HG02852 (cell line): ENCODE measurements around the gene DOCK11.
"Not testable (repeated sequence)": the region's sequence is repeated elsewhere in the genome, so short reads cannot be mapped to it uniquely, and the experiment has no call there.

ENCODE experiments used
- ATAC-seq: cut with Tn5 transposase; IDR thresholded peaks from one replicate; pipeline ENCODE4 v1.9.1; 2021; ENCODE audit warnings: mild to moderate bottlenecking, moderate library complexity; ENCODE audit not compliant: unreplicated experiment

Gene DOCK11

DNA sequence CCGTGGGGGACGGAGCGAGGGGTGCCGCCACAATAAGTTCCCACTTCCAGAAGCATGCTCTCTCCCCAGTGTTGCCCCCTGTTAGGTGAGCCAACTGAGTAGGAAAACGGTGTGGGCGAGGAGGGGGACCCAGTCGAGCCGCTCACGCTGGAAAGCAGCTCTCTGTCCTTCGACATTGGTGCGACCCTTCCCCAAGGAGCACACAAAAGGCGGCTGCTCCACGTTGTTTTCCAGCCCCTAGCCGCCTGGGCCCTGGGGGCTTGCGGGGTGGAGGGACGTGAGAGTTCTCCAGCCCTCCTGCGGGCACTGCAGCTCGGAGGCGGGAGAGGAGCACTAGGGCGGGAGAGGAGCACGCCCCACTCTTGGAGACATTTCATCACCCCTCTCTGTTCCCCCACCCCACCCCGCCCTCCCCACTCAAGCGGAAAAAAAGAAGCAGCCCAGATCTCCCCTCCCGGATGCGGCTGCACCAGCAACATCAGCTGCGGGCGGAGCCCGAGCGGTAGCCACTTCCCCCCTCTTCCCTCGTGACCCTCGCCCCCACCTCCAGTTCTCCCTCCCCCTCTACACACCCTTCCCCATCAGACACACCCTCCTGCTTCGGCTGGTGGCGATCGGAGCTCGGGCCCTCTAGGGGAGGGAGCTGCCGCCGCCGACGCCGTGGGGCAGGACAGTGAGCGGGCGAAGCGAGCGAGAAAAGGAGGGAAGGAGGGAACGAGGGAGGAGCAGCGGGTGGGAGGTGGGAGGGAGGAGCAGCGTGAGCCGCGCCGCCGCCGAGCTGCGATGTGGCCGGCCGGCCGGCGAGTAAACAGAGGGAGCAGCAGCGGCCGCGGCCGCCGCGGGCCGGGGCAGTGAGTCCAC is at the start of gene DOCK11:
TSS of gene DOCK11 (plus strand) at position 755 of the 861 bp plus-strand sequence. CDS start 157 bp downstream, outside the sequence.
- ATAC-seq, result peak; percentile 63

DNA sequence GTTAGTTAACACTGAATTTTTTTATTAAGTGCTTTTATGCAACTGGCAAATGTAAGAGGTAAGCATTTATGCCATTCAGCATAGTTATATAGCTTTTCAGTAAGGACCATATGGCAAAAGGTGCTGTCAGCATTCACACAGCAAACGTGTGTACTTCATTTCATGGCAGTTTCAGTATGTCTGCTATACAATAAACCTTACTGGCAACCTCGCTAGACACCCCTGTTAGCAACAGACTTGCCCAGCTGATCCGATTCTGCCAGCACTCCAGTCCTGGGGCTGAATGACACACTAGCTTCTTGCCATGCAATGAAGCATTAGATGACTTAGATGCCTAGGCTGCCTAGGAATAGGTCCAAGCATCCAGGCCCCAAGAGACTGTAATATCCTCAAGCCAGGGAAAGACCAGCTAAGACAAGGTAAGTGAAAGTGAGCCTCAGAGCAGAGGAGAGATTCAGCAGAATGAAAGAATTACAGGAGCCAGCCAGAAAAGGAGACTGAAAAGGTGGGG is 47.3 kb upstream of the DOCK11 start:
- ATAC-seq, result no peak

DNA sequence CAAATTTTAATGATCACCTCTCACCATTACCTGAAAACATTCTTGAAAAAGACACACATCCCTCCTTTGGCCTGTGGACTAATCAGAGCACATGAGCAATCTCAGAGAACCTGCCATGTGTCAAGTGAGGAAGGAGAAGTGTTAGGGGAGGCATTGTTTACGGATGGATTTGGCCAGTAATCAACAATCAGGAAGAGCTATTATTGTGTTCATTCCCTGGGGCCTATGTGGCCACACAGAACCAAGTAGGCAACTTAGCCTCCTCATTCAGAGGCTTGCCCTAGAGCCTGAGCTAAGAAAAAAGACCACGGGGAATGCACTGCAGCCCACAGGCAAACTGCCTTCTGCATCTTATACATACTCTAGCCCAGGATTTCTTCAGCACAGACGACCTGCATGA is 40.6 kb upstream of the DOCK11 start:
- no peak for ATAC-seq

DNA sequence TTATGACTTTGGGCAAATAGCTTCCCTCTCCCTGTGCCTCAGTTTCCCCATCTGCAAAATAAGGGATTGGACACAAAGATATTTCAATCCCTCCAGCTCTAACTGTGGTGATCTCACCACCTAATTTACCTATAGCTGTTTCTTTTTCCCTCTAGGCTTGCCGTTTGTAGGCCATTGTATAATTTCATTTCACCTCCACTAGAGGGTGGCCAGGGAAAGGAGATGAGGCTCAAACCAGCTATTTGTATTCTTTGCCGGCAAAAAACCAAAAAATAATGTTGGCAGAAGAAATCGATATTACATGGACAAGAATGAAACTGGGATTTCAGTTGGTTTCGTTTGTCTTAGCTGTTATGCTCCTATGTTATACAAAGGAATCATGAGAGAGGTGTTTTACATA is 36.1 kb upstream of the DOCK11 start:
- ATAC-seq, result no peak

DNA sequence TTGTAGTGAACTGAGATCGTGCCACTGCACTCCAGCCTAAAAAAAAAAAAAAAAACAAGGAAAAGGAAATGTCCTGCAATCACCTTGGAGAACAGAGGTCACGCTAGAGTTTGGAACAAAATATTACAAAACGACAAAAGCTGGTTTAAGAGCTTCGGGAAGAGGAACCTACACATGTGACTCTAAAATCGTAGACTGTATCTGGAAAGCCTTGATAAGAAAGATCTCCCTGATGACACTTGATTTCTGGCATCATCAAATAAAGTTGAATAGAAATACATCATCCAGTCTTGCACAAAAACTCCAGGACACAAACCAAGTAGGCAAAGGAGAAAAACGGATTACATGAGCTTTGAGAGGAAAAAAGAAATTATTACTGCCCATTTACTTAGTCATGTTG is 31.1 kb upstream of the DOCK11 start:
- no peak for ATAC-seq

DNA sequence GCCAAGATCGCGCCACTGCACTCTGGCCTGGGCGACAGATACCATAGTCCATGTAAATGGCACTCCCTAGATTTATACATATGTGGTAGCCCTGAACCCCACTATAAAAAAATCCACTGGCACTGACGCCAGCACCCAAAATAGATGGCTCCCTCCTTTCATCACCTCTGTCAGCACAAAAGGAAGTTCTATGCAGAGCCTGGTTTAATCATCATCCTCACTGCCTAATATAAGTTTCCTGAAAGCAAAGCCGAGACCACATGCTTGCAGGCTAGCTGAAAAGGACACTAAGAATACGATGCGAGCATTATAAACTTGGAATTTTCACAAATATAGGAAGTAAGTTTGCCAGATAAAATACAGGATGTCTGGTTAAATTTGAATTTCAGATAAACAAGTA is 27.5 kb upstream of the DOCK11 start:
- no peak for ATAC-seq

DNA sequence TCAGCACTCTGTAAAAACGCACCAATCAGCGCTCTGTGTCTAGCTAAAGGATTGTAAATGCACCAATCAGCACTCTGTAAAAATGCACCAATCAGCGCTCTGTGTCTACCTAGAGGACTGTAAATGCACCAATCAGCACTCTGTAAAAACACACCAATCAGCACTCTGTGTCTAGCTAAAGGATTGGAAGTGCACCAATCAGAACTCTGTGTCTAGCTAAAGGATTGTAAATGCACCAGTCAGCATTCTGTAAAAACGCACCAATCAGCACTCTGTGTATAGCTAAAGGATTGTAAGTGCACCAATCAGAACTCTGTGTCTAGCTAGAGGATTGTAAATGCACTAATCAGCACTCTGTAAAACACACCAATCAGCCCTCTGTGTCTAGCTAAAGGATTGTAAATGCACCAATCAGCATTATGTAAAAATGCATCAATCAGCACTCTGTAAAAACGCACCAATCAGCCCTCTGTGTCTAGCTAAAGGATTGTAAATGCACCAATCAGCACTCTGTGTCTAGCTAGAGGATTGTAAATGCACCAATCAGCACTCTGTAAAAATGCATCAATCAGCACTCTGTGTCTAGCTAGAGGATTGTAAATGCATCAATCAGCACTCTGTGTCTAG is 24.8 kb upstream of the DOCK11 start:
- ATAC-seq, result not testable (repeated sequence)

DNA sequence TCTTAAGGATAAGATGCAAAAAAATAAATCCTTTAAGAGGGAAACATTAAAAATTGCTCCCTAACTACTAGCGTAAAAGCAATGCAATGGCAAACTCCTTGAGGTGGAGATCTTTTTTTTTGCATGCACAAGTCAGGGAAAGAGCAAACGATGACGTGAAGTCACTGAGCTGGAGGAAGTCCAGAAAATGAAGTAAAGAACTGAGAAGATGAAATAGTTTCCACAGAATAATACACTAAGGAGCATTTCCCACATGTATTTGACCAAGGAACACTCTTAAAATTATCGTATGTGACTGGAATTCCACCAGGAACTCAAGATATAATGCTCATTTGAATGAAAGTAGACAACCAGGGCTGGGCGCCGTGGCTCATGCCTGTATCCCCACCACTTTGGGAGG is 21.0 kb upstream of the DOCK11 start:
- no peak for ATAC-seq

DNA sequence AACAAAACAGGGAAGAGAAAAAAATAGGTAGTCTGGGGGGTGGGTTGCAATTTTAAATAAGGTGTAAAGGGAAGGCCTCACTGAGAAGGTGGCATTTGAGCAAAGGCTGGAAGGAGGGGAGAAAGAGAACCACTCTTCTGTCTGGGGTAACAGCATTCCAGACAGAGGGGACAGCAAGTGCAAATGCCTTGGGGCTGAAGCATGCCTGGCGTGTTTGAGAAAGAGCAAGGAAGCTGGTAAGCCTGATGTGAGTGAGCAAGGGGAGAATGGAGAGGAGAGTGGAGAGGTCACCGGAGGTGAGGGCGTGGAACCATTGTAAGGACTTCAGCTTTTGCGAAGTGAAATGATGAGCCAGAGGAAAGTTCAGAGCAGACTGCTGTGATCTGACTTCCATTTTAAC is 19.7 kb upstream of the DOCK11 start:
- no peak for ATAC-seq

DNA sequence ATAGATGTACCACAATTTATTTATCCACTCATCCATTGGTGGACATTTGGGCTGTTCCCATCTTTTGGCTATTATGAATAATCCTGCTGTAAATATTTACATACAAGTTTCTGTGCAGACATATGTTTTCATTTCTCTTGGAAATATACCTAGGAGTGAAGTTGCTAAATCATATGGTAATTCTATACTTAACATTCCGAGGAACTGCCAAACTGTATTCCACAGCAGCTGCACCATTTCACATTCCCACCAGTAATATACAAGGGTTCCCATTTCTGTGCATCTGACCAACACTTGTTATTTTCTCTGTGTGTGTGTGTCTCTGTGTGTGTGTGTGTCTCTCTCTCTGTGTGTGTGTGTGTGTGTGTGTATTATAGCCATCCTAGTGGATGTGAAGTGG is 15.4 kb upstream of the DOCK11 start:
- no peak for ATAC-seq

DNA sequence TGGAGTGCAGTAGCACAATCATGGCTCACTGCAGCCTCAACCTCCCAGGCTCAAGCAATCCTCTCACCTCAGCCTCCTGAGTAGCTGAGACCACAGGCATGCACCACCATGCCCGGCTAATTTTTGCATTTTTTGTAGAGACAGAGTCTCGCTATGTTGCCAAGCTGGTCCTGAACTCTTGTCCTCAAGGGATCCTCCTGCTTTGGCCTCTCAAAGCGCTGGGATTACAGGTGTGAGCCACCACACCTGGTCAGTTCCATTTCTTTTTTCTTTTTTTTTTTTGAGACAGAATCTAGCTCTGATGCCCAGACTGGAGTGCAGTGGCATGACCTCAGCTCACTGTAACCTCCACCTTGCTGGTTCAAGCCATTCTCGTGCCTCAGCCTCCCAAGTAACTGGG is 13.2 kb upstream of the DOCK11 start:
- ATAC-seq, result not testable (repeated sequence)

DNA sequence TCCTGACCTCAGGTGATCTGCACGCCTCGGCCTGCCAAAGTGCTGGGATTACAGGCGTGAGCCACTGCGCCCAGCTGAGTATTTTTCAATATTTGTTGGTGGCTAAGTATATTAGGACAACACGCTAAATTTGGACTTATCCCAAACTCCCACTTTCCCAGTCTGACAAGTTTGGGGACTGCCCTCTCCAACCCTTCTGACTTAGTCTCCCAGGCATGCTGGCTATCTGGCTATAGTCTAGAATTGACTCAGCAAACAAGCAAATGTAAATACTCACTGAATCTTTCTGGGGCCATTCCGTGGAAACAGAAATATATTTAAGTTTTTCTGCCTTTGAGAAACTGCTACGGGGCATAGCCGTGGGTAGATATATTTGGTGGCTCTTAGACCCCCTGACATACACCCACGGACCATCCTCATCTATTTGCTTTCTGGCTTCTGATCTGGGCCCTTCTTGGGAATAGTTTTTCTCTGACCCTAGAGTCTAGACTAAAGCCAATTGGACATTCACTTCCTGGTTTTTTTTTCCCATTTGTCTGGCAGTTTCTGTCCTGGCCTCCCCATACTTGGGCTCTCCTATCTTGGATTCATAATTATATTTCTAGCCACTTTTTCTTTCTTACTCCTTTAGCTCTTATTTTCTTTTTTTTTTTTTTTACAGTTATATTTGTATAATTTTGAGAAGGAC is 11.3 kb upstream of the DOCK11 start:
- ATAC-seq, result no peak

DNA sequence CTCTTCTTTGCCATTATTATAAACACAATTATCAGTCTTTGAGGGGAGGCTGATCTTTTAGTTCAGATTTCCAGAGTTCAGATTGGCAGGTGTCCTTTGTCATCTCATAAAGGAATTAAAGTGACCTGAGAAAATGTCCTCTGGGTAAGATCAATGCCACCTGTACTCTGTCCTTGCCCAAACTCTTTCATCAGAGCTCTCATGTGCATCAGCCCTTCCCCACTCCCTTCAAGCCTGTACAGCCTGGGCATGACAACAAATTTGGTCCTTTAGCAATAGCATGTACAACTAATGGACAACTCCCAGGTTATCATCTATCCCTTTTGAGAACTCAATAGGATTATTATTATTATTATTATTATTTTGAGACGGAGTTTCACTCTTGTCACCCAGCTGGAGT is 8.9 kb upstream of the DOCK11 start:
- not testable (repeated sequence) for ATAC-seq

DNA sequence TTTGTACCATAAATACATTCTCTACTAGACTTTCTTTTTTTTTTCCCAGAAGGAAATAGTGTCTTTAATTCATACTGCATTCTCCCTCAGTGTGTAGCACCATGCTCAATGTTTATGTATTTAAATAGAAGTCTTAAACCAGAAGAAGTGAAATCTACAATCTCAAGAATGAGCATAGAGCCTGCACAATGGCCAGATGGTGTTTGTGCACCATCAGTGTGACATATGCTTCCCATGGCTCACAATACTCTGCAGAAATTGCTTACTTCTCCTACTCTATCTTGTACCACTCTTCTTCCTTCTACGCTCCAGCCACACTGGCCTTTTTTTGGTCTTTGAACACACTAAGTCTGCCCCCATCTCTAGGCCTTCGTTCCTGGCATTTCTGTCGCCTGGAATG is 2.6 kb upstream of the DOCK11 start:
- no peak for ATAC-seq

DNA sequence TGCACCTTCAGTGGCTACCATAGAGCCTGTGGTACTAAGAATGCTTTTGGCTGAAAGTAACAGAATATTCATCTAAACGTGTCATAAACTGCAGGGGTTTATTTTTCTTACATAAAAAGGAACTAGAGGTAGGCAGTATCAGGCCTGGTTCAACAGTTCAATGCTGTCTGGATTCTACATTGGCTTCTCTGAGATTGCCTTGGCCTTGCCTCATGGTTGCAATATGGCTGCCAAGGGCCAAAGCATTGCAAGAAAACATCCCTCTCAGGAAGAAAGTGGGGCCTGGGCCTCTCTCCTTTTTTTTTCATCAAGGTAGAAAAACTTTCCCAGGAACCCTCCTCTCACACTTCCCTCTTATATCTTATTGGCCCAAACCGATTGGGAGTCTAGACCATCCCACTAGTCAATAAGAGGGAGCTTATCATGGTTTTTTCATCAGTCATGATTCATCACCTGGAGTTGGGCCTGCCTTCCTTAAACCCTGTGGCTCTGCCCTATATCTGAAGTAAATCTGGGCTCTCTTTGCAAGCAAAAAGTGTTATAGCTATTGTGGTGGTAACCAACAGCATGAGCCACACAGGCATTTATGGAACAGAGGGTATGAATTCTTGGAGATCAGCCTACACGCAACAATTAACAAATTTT is 1.8 kb upstream of the DOCK11 start:
- ATAC-seq, result no peak

DNA sequence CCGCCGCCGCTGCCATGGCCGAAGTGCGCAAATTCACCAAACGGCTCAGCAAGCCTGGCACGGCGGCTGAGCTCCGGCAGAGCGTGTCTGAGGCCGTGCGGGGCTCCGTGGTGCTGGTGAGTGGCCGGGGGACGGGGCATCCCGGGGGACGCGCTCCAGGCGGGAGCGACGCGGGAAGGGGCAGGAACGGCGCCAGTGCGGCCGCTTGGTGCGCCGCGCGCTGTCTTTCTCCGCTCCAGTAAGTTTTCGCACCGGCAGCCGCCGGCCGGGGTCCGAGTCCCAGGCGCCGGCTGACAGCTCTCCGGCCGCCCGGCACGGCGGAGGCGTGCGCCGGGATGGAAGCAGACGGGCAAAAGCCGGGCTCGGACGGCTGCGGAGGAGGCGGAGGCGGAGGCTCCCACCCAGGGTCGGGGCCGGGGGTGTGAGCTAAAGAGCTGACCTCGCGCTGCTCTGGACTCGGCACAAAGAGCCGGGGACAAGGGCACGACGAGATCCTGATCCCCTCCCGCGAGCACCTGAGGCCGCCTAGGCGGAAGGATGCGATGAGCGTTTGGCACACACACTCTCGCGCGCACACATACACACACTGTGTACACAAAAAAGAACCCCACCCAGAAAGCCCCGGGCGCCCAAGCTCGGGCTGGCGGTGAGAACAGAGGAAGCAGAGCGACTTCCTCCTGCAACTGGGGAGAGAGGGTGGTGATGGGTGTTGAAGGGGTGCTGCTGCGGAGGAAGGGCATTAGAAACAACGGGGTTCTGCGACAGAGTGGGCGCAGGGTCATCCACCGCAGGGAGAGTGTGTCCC is 545 bp downstream of the DOCK11 start:
- peak; percentile 57 for ATAC-seq

DNA sequence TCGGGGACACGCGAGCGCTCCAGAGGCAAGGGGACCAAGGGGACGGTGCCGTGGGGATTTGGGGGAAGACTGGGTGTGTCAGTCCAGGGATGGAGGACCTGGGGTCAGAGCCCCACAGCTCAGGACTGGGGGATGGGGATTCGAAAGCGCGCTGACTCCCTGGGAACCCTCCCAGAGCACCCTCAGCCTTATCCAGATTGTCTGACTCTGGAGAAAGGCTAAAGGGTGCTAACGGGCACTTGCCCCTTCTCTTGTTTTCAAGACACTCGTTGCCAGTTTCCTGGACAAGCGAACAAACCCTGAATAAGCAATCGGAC is 1.1 kb downstream of the DOCK11 start:
- peak; percentile 4 for ATAC-seq

DNA sequence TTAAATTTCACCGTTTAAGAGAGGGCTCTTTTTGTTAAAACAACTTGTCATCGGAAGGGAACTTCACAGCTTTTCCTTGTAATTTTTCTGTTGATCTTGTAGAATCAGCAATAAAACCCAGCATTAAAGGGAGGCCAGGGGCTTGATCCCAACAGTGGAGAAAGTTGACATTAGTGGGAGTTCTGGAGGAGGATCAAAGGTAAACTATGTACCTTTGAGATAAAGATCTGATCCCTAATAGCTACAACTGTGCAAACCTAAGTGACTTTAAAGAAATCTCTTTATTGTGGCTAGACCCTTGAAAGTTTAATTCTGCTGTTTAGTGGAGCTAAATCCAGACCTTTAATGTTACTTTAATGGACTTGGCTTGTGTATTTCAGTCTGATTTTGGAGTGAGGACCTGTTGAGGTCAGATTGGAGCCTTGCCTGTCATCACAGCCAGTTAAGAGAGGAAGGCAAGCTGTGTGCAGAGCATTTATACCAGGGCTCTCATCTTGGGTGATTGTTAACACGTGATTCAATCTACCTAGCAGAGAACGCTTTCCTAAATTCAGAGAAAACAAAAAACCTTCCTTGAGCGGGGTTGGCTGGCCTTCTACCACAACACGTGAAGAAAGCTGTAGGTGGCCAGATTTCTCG is 1.7 kb downstream of the DOCK11 start:
- ATAC-seq, result no peak

DNA sequence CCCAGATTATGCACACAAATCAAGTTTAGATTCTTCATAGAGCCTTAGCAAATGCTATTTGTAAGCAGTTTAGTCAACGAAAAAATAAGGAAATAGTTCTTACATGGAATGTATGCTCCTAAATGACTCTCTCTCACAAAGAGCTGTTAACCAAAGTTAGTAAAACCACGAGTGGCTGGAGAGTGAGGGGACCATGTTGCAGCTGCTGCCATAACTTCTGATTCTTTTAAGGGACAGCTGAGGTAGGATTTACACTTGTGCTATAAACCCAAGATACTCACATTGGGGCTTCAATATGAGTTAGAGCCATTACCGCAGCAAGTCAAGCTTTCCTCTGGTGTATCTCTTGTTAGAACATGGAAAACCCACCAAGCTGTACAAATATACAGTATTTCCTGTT is 2.7 kb downstream of the DOCK11 start:
- no peak for ATAC-seq

DNA sequence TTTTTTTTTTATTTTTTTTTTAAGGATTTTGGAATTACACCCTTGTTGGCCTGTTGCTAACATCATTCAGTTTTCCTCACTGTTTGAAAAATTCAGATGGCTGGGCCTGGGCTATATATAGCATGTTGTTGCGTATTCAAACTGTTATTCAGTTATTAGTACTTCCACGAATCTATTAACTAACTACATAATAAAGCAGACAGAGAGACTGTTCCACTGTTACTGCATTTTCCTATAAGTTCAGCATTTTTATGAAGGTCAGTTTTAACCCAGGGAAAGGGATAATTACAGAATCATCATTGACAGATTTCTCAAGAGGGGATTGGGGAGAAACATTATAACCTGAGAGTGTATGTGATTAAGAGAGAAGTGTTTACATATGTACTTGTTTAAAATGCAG is 3.1 kb downstream of the DOCK11 start:
- ATAC-seq, result no peak
